ENCODE data around the gene PALM3.

The PALM3 gene

DNA sequence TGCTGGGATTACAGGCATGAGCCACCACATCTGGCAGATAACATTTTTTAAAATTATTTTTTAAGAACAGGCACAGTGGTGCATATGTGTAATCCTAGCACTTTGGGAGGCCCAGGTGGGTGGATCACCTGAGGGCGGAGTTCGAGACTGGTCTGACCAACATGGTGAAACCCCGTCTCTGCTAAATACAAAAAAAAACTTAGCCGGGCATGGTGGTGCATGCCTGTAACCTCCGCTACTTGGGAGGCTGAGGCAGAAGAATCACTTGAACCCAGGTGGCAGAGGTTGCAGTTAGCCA lies 631 bp upstream of the PALM3 start:
- no peak overlapping the region for H3K27ac ChIP-seq
- TF ChIP-seq, protein P1, sequence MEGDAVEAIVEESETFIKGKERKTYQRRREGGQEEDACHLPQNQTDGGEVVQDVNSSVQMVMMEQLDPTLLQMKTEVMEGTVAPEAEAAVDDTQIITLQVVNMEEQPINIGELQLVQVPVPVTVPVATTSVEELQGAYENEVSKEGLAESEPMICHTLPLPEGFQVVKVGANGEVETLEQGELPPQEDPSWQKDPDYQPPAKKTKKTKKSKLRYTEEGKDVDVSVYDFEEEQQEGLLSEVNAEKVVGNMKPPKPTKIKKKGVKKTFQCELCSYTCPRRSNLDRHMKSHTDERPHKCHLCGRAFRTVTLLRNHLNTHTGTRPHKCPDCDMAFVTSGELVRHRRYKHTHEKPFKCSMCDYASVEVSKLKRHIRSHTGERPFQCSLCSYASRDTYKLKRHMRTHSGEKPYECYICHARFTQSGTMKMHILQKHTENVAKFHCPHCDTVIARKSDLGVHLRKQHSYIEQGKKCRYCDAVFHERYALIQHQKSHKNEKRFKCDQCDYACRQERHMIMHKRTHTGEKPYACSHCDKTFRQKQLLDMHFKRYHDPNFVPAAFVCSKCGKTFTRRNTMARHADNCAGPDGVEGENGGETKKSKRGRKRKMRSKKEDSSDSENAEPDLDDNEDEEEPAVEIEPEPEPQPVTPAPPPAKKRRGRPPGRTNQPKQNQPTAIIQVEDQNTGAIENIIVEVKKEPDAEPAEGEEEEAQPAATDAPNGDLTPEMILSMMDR (conservative IDR thresholded peaks at IDR 0.05), result no peak

DNA sequence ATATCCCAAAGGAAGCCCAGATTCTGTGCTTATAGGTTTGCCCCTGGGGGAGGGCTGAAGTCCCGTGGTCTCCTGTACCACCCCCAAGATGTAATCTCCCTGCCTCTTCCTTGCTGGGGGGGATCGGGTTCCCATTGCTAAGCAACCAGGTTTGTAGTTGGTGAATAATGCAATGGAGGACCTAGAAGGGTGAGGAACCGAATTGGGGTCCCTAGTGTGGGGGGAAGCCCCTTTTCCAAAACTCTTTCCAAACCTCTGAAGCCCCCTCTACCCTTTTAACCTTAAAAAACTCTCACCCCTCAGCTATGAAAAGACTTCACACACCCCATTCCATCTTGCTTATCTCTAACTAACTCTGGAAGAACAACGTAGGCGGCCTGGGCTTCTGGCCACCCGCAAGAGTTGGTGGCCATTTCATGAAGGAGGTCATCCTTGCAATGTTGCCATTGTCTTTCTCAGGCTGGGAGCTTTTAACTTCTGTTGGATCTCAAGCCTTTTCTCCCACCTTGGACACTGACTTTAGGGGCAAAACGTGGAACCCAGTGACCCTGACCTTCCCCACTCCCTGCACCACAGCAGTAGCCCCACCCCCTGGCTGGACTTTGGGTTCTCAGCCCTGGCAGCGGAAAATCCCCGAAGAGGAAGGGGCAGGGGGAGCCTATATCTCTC lies 661 bp downstream of the PALM3 start:
- H3K27ac ChIP-seq, result no peak overlapping the region
- TF ChIP-seq, protein P1 (conservative IDR thresholded peaks at IDR 0.05), result no peak

- TF ChIP-seq, protein P1 (conservative IDR thresholded peaks at IDR 0.05), result no peak
- H3K27ac ChIP-seq, result no peak overlapping the region
Observed at GRCh38 chr19:14059652-14060155, 2.2 kb downstream of the PALM3 start.

DNA sequence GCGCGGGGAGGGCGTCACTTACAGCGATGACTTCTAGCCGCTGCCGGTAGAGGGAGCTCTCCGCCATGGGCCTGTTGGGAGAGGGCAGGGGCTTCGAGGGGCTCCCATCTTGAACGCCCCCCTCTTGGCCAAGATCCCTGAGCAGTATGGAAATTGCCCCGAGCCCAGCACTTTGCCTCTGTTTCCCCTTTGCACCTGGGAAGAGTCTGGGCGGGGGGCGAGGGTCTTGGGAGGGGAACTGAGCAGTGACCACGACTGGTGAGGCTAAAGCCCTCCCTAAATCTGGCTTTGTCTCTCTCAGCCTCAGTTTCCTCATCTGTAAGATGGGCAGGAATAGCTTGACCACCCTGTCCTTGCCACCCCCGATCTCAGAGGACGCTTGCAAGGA lies 2.8 kb downstream of the PALM3 start:
- no peak overlapping the region for H3K27ac ChIP-seq
- TF ChIP-seq, protein P1 (conservative IDR thresholded peaks at IDR 0.05), result peak; percentile 75

DNA sequence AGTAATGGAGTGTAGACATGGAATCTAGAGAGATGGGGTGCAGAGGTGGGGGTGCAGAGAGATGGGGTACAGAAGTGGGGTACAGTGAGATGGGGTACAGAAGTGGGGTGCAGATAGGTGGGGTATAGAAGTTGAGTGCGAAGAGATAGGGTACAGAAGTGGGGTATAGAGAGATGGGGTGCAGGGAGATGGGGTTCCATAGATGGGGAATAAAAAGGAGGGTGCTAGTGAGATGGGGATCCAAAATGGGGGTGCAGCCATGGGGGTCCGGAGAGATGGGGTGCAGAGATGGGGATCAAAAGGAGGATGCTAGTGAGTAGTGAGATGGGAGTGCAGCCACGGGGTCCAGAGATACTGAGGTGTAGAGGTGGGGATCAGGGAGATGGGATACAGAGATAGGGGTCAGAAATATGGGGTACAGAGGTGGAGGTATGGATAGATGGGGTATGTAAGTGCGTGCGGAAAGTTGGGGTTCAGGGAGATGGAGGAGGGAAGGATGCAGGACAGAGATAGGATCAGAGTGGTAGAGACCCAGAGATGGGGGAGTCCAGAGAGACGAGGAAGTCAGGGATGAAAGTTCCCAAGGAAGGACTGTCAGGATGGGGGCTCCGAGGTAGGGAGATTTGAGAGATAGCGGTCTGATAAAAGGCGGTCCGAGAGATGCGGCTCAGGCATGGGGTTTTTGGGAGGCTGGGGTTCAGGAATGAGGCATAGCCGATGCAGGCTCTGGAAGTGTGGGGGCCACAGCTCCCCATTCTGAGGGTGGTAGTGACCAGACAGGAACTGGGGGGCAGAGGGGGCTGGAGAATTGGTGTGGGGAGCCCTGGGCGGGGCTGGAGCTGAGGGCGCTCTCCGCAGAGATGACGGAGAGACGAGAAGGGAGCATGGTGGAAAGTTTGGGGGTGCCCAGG lies 3.4 kb downstream of the PALM3 start:
- TF ChIP-seq, protein P1 (conservative IDR thresholded peaks at IDR 0.05), result no peak

GRCh38 chr19:14056741-14057356 lies 5.0 kb downstream of the PALM3 start:
- no peak overlapping the region for H3K27ac ChIP-seq

More for the DNA sequence above, 3.4 kb downstream of the PALM3 start:
- no peak overlapping the region for H3K27ac ChIP-seq

More at GRCh38 chr19:14056741-14057356, 5.0 kb downstream of the PALM3 start:
- TF ChIP-seq, protein P1 (conservative IDR thresholded peaks at IDR 0.05), result no peak
